ENCODE measurements around the gene WT1. TPM values are rescaled to one million over a fixed set of nuclear protein-coding genes. Genes with fewer than 3 reads are reported as not detected.

Gene WT1
- total RNA-seq, 1 experiment from 2014 or later = not detected

- H3K27me3 Mint-ChIP-seq (ENCODE audit: low read depth) = no peaks in the 10 kb centered on the region; the same call in 1 of the 2 replicates
- no peaks in the 10 kb centered on the region for H3K9me3 Mint-ChIP-seq
- H3K27ac Mint-ChIP-seq = no peak overlapping the region
- CTCF ChIA-PET = no interaction called here
- TF ChIP-seq AFF4 (CRISPR knock-in tag; IDR thresholded peaks at IDR 0.05; ENCODE audit: borderline replicate concordance) (no peak), E2F4 (CRISPR knock-in tag; IDR thresholded peaks at IDR 0.05; ENCODE audit: borderline replicate concordance, low read depth) (no peak), MXD4 (CRISPR knock-in tag; IDR thresholded peaks at IDR 0.05; ENCODE audit: borderline replicate concordance) (no peak), ZNF396 (CRISPR knock-in tag; IDR thresholded peaks at IDR 0.05; ENCODE audit: borderline replicate concordance) (no peak), ZBTB43 (CRISPR knock-in tag; IDR thresholded peaks at IDR 0.05) (no peak), ZNF121 (CRISPR knock-in tag; IDR thresholded peaks at IDR 0.05) (no peak), SMAD4 (CRISPR knock-in tag; IDR thresholded peaks at IDR 0.05) (no peak), ETV6 (CRISPR knock-in tag; IDR thresholded peaks at IDR 0.05) (no peak), TEAD1 (CRISPR knock-in tag; IDR thresholded peaks at IDR 0.05) (no peak), EMX1 (CRISPR knock-in tag; IDR thresholded peaks at IDR 0.05) (no peak), E2F5 (CRISPR knock-in tag; IDR thresholded peaks at IDR 0.05) (no peak), CTCF (IDR thresholded peaks at IDR 0.05) (no peak), PRRX2 (CRISPR knock-in tag; IDR thresholded peaks at IDR 0.05) (no peak), NFE2L1 (CRISPR knock-in tag; IDR thresholded peaks at IDR 0.05) (no peak), PRDM15 (CRISPR knock-in tag; IDR thresholded peaks at IDR 0.05) (no peak), ZSCAN18 (CRISPR knock-in tag; IDR thresholded peaks at IDR 0.05) (no peak), ZNF138 (CRISPR knock-in tag; conservative IDR thresholded peaks at IDR 0.05) (no peak)
- TF ChIP-seq, protein P1, sequence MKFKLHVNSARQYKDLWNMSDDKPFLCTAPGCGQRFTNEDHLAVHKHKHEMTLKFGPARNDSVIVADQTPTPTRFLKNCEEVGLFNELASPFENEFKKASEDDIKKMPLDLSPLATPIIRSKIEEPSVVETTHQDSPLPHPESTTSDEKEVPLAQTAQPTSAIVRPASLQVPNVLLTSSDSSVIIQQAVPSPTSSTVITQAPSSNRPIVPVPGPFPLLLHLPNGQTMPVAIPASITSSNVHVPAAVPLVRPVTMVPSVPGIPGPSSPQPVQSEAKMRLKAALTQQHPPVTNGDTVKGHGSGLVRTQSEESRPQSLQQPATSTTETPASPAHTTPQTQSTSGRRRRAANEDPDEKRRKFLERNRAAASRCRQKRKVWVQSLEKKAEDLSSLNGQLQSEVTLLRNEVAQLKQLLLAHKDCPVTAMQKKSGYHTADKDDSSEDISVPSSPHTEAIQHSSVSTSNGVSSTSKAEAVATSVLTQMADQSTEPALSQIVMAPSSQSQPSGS (CRISPR knock-in tag; IDR thresholded peaks at IDR 0.05; ENCODE audit: borderline replicate concordance, low read depth) = no peak
- TF ChIP-seq, protein P2, sequence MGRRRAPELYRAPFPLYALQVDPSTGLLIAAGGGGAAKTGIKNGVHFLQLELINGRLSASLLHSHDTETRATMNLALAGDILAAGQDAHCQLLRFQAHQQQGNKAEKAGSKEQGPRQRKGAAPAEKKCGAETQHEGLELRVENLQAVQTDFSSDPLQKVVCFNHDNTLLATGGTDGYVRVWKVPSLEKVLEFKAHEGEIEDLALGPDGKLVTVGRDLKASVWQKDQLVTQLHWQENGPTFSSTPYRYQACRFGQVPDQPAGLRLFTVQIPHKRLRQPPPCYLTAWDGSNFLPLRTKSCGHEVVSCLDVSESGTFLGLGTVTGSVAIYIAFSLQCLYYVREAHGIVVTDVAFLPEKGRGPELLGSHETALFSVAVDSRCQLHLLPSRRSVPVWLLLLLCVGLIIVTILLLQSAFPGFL (CRISPR knock-in tag; IDR thresholded peaks at IDR 0.05; ENCODE audit: borderline replicate concordance) = no peak
- ATAC-seq (no peak), DNase-seq (ENCODE audit: low spot score) (no peak)
- POLR2A ChIA-PET = no interaction called here
- no peak overlapping the region for H3K4me3 Mint-ChIP-seq
- peaks cover 10% of the 10 kb centered on the region for H3K4me1 Mint-ChIP-seq
- H3K36me3 Mint-ChIP-seq = no peaks in the 10 kb centered on the region
These were observed 43.9 kb downstream of the WT1 start for GRCh38 chr11:32391479-32391878.
